Measurements from ENCODE around the gene FN1. TPM values are rescaled to one million over a fixed set of nuclear protein-coding genes. Genes with fewer than 3 reads are reported as not detected.

FN1 gene
- total and polyA plus RNA-seq, 12 donors: 44.6 to 322 (median 110) TPM

GRCh38 chr2:215366440-215367032 is 69.3 kb downstream of the FN1 start:
- no peaks in the 10 kb centered on the region for H3K4me1 ChIP-seq (replicated peaks in 1 of 2)
- H3K27me3 ChIP-seq: no peaks in the 10 kb centered on the region
- peaks cover 0 to 6% of the 10 kb centered on the region in 2 donors for H3K36me3 ChIP-seq (replicated peaks in 1 of 2)
- no peak for TF ChIP-seq POLR2A (IDR thresholded peaks at IDR 0.05)
- TF ChIP-seq CTCF (IDR thresholded peaks at IDR 0.05): no peak
- no peak for DNase-seq
- 91 to 94% (median 93%) methylated on average over 4 of the region's 4 CpGs for WGBS, 4 donors
- H3K27ac ChIP-seq: no peak overlapping the region
- no peaks in the 10 kb centered on the region for H3K9me3 ChIP-seq (replicated peaks in 1 of 3)
- intact Hi-C loops (cut with DNase I): no loop called here
- H3K4me3 ChIP-seq: no peak overlapping the region

GRCh38 chr2:215365184-215365658 is 70.6 kb downstream of the FN1 start:
- intact Hi-C loops (cut with DNase I): no loop called here
- WGBS, 4 donors: 86 to 97% (median 90%) methylated on average over 4 of the region's 4 CpGs
- H3K36me3 ChIP-seq (replicated peaks in 1 of 2): peaks cover 0 to 6% of the 10 kb centered on the region in 2 donors
- TF ChIP-seq CTCF (IDR thresholded peaks at IDR 0.05) (no peak), POLR2A (IDR thresholded peaks at IDR 0.05) (no peak)
- DNase-seq: no peak
- no peaks in the 10 kb centered on the region for H3K4me1 ChIP-seq (replicated peaks in 1 of 2)
- no peaks in the 10 kb centered on the region for H3K27me3 ChIP-seq
- no peak overlapping the region for H3K4me3 ChIP-seq
- H3K27ac ChIP-seq: no peak overlapping the region
- H3K9me3 ChIP-seq (replicated peaks in 1 of 3): no peaks in the 10 kb centered on the region

- 91 to 94% (median 92%) methylated on average over 10 of the region's 10 CpGs for WGBS, 4 donors
- no peak for TF ChIP-seq CTCF (IDR thresholded peaks at IDR 0.05)
- intact Hi-C loops (cut with DNase I): no loop called here
- Histone ChIP-seq H3K36me3 (replicated peaks in 1 of 2) (peaks cover 0 to 6% of the 10 kb centered on the region in 2 donors), H3K4me3 (no peak overlapping the region), H3K27me3 (no peaks in the 10 kb centered on the region), H3K4me1 (replicated peaks in 1 of 2) (no peaks in the 10 kb centered on the region), H3K9me3 (replicated peaks in 1 of 3) (no peaks in the 10 kb centered on the region), H3K27ac (no peak overlapping the region)
- no peak for DNase-seq
Observed at GRCh38 chr2:215364157-215365155, 71.4 kb downstream of the FN1 start.

- H3K36me3 ChIP-seq (replicated peaks in 1 of 2): peaks cover 0 to 6% of the 10 kb centered on the region in 2 donors
- H3K4me1 ChIP-seq (replicated peaks in 1 of 2): no peaks in the 10 kb centered on the region
- H3K27ac ChIP-seq: no peak overlapping the region
- no peaks in the 10 kb centered on the region for H3K9me3 ChIP-seq (replicated peaks in 1 of 3)
- 88 to 93% (median 91%) methylated on average over 2 of the region's 2 CpGs for WGBS, 4 donors
- H3K27me3 ChIP-seq: no peaks in the 10 kb centered on the region
- H3K4me3 ChIP-seq: no peak overlapping the region
- no peak for TF ChIP-seq CTCF (IDR thresholded peaks at IDR 0.05)
- TF ChIP-seq POLR2A (IDR thresholded peaks at IDR 0.05): no peak
- intact Hi-C loops (cut with DNase I): no loop called here
- DNase-seq: no peak
Observed at GRCh38 chr2:215363461-215364156, 72.3 kb downstream of the FN1 start.
